Vagina (tissue), 2 donors: Measurements from ENCODE around the gene RIC1.

Experiments used
- POLR2A ChIP-seq, 2 donors: fragments of 450-650 bp; IDR thresholded peaks; one replicate each; pipeline ENCODE4 v1.6.1; 2017; ENCODE audit warnings: antibody characterized with exemption in 2 of 2, mild to moderate bottlenecking in 2 of 2, moderate library complexity in 2 of 2
- POLR2AphosphoS5 ChIP-seq, 2 donors: sonication (generic); formaldehyde crosslinking; IDR thresholded peaks; one replicate each; pipeline ENCODE4 v1.9.0; 2017; ENCODE audit warnings: antibody characterized with exemption in 2 of 2, mild to moderate bottlenecking in 2 of 2, low read depth in 1 of 2; ENCODE audit not compliant: insufficient read depth in 1 of 2

- TF ChIP-seq POLR2A (IDR thresholded peaks at IDR 0.05) (no peak), POLR2AphosphoS5 (IDR thresholded peaks at IDR 0.05; ENCODE audit: insufficient read depth in 1 of 2, low read depth in 1 of 2) (no peak)
Observed at GRCh38 chr9:5646116-5646515, 17.2 kb downstream of the RIC1 start.
